HG02870 (cell line): ENCODE data around the gene EIF1.
"Not testable (repeated sequence)": the region's sequence is repeated elsewhere in the genome, so short reads cannot be mapped to it uniquely, and the experiment has no call there.

ENCODE experiments used
- ATAC-seq: cut with Tn5 transposase; IDR thresholded peaks from one replicate; pipeline ENCODE4 v1.9.1; 2021; ENCODE audit warnings: mild to moderate bottlenecking, moderate library complexity; ENCODE audit not compliant: unreplicated experiment

Gene EIF1

DNA sequence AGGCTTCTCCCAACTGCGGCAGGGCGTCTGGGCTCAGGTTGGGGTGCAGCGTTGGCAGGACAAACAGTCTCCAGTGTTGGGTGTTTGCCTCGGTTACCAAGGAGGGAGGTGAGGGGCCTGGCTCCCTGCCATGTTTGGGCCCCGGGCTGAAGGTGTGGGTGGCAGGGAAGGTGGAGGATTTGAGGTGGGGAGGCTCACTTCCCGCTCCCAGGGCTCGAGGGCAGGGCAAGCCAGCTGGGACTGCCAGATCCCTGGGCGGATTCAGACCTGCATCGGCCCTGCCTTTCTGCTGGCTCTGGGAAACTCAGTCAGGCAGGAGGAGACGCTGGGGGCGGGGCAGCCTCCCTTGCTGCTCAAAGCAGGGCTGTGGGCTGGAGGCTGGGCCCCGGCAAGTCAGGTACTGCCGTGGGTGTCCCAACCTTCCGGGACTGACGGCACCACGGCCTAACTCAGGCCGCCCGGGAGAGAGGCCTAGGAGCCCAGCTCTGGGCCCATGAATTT, 33.0 kb upstream of the EIF1 start:
- ATAC-seq = no peak

- ATAC-seq = no peak
These were observed 32.2 kb upstream of the EIF1 start for GRCh38 chr17:41656249-41657023.

DNA sequence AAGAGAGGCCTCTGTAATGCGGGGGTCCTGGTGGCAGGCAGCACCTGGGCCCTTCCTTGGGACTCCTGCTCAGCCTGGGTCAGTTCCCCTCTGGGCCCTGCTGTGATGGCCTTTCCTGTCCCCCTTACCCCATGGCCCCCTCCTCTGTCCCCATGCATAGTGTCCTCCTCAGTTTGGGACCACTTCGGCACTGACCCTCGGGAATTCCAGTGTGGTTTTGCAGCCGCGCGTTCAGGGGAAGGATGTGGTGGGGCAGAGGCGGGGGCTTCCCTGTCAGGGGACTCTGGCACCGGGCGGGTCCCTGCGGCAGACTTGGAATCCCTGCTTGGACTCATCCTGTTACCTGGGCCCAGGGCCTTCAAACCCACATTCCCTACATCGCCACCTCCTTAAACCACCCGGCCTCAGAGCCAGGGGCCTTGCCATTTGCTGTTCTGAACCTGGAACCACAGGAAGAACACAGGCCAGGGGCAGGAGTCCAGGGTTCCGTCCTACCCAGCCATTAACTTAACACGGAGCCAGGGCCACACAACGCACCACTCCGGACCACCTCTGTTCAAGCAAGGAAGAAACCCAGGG, 31.4 kb upstream of the EIF1 start:
- no peak for ATAC-seq

DNA sequence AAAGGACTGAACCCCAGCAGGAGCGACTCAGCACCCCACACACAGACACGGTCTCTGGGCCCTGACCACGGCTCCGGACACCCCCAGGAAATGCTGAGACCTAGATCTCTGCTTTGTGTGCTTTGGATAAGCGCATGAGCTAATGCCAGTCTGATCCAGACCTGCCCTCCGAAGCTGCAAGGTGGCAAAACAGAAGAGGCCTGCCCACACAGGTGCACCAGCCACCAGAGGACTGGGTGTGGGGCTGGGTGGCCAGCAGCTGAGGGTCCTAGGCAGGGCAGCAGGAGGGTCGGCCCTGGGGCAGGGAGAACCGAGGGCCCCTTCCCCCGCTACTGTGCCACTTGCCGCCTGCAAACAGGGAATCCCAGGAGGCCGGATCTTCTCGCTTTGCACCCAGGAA, 30.7 kb upstream of the EIF1 start:
- ATAC-seq = no peak

GRCh38 chr17:41658846-41659245, 29.8 kb upstream of the EIF1 start:
- ATAC-seq = no peak

GRCh38 chr17:41659427-41660212, 29.1 kb upstream of the EIF1 start:
- no peak for ATAC-seq

DNA sequence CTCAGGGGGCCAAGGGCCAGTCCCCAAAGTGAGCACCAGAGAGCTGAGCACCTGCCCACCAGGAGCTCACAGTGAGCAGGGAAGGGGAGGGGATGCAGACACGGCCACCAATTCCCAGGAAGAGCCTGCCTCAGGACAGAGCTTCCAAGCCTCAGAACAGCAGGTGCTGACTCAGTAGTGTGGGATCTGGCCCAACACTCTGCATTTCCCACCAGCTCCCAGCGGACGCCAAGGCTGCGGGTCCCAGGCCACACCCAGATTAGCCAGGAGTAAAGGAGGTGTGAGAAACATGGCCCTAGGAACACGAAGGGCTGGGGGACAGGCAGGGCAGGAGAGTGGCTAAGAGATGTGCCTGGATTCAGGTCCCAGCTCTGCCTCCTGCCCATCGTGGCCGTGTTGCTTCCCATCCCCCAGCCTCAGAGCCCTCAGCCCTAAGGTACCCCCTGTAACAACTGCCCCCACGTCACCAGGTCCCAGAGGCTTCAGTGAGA, 28.4 kb upstream of the EIF1 start:
- ATAC-seq = no peak

- no peak for ATAC-seq
These were observed 25.1 kb upstream of the EIF1 start for GRCh38 chr17:41663451-41664171.

DNA sequence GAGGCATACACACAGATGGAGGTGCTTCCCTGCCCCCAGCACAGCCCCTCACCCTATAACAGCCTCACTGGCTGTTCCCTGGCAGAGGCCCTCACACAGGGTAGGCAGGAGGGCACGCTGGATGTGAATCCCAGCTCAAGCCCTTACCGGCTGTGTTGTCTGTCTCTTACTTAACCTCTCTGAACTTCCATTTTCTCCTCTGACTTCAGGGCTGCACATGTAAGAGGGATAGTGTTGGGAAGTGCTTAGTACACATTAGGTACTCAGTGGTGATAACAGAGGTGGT, 24.6 kb upstream of the EIF1 start:
- no peak for ATAC-seq

DNA sequence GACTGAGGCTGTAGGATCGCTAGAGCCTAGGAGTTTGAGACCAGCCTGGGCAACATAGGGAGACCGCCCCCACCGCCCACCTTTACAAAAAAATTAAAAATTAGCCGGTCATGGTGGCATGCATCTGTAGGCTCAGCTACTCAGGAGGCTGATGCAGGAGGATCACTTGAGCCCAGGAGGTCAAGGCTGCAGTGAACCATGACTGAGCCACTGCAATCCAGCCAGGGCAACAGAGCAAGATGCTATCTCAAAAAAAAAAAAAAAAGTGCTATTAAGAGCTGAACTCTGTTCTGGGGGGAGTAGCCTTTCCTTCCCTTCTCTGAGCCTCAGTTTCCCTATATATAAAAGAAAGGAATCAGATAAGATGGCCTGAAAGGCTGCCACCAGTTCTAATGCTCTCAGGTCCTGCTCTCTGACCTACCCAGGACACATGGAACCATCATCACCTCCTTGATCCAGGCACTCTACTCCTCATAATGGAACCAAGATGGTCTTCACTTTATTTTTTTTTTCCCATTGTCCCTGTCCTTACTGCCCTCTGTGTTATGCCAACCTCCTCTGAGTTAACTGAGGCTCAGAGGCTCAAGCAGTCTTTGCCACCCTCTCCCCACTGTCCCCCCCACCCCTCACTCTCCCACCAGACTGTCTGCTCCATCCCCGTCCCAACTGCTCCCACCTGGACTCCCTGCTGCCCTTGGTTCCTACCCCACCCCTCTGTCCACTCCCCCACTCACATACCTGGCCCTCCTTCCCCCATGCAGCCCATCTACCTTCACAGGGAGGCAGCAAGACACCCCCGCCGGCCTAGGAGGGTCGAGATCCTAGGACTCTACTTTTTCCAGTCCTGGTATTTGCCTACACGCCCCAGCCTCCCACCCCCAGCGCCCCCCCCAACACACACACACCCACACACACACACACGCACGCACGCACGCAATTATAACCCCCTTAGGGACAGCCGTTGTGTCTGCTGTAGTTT, 23.8 kb upstream of the EIF1 start:
- no peak for ATAC-seq

DNA sequence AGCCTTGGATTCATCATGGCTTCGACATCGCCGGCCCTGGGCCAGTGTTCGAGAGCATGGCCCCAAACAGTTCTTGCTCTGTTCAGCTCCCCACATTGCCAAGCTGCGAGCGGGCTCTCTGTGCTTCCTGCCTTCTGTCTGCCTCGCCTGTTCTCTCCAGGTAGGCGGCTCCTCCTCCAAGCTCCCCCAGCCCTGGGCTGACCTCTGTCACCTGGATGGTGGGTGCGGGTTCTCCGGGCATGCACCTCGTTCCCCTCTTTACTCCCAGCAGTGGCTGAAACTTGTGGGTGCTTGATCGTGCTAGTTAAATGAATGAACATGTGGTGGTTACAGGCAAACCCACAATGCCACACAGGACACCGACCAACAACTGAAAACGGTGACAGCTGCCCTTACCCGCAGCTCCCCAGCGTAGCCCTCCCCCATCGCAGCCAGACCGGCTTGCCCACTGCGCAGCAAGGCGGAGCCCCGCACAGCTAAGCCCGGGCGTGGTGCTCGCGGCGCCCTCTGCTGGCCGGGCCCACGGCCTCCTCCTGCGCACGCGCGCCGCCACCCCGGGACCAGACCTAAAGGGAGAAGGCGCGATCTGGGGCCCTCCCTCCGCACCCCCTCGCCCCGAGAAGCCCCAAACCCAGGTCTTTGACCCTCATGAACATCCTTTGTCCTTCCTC, 23.0 kb upstream of the EIF1 start:
- ATAC-seq = peak; percentile 54

DNA sequence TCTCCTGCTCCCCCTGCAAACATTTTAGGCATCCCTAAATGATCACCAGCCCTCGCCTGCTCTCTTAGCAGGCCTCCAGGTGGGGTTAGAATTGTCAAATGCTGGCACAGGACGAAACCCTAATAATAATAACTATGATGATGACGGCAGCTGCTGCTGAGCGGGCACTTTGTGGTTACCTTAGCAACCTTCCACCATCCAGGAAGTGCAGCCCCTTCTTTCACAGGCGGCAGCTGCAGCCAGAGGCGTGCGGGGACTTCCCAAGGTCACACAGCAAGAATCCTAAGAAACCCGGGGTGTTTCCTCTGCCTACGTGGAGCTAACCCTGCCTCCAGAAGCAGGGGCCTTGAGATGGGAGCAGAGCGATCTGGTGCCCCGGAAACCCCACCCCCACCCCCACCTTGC, 22.4 kb upstream of the EIF1 start:
- ATAC-seq = peak; percentile 25

GRCh38 chr17:41666708-41667279, 21.9 kb upstream of the EIF1 start:
- ATAC-seq = peak; percentile 42

DNA sequence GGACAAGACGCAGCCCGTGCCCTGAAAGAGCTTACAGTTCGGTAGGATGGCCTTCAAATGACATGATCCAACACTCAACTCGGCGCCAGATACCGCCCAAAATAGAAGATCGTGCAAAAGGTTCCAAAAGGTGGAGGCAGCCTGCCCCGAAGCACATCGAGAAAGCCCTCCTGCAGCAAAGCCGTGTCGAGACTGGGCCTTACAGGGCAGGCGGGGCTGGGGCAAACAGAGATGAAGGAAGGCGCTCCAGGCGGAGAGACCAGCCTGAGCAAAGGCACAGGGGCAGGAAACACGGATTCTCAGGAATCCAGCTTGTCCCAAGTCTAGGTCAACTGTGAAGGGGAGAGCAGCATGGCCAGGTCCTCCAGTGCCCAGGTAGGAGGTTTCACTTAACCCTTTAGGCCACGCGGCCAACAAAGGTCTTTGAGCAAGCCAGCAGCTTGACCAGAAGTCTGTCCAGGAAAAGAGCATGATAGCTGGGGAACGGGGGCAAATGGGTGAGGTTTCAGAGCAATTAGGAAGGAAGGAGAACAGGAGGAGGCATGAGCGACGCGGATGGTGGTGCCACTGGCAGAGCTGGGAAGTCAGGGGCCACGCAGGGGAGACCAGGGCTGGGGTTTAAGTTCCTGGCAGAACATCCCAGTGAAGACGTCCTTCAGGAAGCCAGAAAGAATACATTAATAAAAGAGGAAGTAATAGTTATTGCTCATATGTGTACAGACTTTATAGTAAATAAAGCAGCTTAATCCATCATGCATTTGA, 21.2 kb upstream of the EIF1 start:
- no peak for ATAC-seq

GRCh38 chr17:41672153-41672552, 16.5 kb upstream of the EIF1 start:
- no peak for ATAC-seq

DNA sequence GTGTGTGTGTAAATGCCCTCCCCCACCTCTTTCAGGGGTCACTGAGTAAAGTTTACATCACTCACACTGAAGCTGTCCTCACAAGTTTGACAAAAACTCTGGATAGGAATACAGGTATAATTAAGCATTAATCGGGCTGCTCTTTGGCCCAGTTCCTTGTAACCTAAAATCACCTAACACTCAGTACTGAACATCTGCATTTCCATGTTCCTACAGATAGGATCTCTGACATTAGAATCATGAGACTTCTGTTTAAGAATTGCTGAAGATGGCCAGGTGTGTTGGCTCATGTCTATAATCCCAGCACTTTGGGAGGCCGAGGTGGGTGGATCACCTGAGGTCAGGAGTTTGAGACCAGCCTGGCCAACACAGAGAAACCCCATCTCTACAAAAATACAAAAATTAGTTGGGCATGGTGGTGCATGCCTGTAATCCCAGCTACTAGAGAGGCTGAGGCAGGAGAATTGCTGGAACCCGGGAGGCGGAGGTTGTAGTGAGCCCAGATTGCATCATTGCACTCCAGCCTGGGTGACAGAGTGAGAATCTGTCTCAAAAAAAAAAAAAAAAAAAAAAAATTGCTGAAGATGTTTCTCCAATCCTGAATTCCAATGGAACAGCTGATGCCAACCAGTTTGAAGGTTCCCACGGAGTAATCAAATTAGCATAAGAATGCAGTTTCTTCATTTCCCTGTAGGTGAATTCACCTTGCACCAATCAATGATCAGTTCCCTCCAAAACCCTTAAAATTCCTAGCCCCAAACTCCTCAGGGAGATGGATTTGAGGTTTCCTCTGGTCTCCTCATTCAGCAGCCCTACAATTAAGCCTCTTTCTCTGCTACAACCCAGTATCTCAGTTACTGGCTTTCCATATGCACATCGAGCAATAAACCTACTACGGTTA, 13.3 kb upstream of the EIF1 start:
- not testable (repeated sequence) for ATAC-seq

- no peak for ATAC-seq
These were observed 12.6 kb upstream of the EIF1 start for GRCh38 chr17:41676058-41676419.
